ENCODE data around the gene MKLN1.
A peak's percentile ranks its signal among the peaks of the same experiment; 100 is the strongest.
"Not testable (repeated sequence)": the region's sequence is repeated elsewhere in the genome, so short reads cannot be mapped to it uniquely, and the experiment has no call there.

The MKLN1 gene

GRCh38 chr7:131409129-131409766 lies 81.6 kb downstream of the MKLN1 start:
- Histone ChIP-seq H3K27ac (ENCODE audit: low read length) (peak overlapping the region; percentile 79), H3K9me3 (ENCODE audit: insufficient read depth, low read depth, low read length) (no peaks in the 10 kb centered on the region), H3K36me3 (ENCODE audit: insufficient read depth, low read depth, low read length) (peaks cover 21% of the 10 kb centered on the region), H3K4me3 (ENCODE audit: low read length) (peak overlapping the region; percentile 45; the same call in 1 of the 2 replicates), H3K27me3 (ENCODE audit: insufficient read depth, low read length) (no peaks in the 10 kb centered on the region), H3K4me1 (ENCODE audit: insufficient read depth, low read length) (peaks cover 27% of the 10 kb centered on the region; the same call in 1 of the 2 replicates), H3K9ac (ENCODE audit: low read depth, low read length) (peak overlapping the region; percentile 67; the same call in 1 of the 2 replicates)

GRCh38 chr7:131412031-131412430 lies 84.4 kb downstream of the MKLN1 start:
- no peaks in the 10 kb centered on the region for H3K9me3 ChIP-seq (ENCODE audit: insufficient read depth, low read depth, low read length)
- H3K4me3 ChIP-seq (ENCODE audit: low read length): no peak overlapping the region
- H3K27ac ChIP-seq (ENCODE audit: low read length): no peak overlapping the region
- H3K36me3 ChIP-seq (ENCODE audit: insufficient read depth, low read depth, low read length): peaks cover 36% of the 10 kb centered on the region
- peaks cover 27% of the 10 kb centered on the region; the same call in 1 of the 2 replicates for H3K4me1 ChIP-seq (ENCODE audit: insufficient read depth, low read length)
- H3K9ac ChIP-seq (ENCODE audit: low read depth, low read length): no peak overlapping the region
- H3K27me3 ChIP-seq (ENCODE audit: insufficient read depth, low read length): no peaks in the 10 kb centered on the region

- H3K4me3 ChIP-seq (ENCODE audit: low read length): no peak overlapping the region
- no peak overlapping the region for H3K27ac ChIP-seq (ENCODE audit: low read length)
- peaks cover 41% of the 10 kb centered on the region for H3K36me3 ChIP-seq (ENCODE audit: insufficient read depth, low read depth, low read length)
- no peaks in the 10 kb centered on the region for H3K9me3 ChIP-seq (ENCODE audit: insufficient read depth, low read depth, low read length)
- H3K9ac ChIP-seq (ENCODE audit: low read depth, low read length): no peak overlapping the region
- no peaks in the 10 kb centered on the region for H3K27me3 ChIP-seq (ENCODE audit: insufficient read depth, low read length)
- peaks cover 18% of the 10 kb centered on the region; the same call in 1 of the 2 replicates for H3K4me1 ChIP-seq (ENCODE audit: insufficient read depth, low read length)
Observed at GRCh38 chr7:131413711-131414110, 86.0 kb downstream of the MKLN1 start.

- Histone ChIP-seq H3K4me1 (ENCODE audit: insufficient read depth, low read length) (no peaks in the 10 kb centered on the region), H3K27ac (ENCODE audit: low read length) (no peak overlapping the region), H3K9me3 (ENCODE audit: insufficient read depth, low read depth, low read length) (no peaks in the 10 kb centered on the region), H3K36me3 (ENCODE audit: insufficient read depth, low read depth, low read length) (no peaks in the 10 kb centered on the region), H3K4me3 (ENCODE audit: low read length) (no peak overlapping the region), H3K27me3 (ENCODE audit: insufficient read depth, low read length) (no peaks in the 10 kb centered on the region), H3K9ac (ENCODE audit: low read depth, low read length) (no peak overlapping the region)
Observed at GRCh38 chr7:131424219-131424822, 96.6 kb downstream of the MKLN1 start.

GRCh38 chr7:131425992-131426391 lies 98.3 kb downstream of the MKLN1 start:
- Histone ChIP-seq H3K27ac (ENCODE audit: low read length) (no peak overlapping the region), H3K4me3 (ENCODE audit: low read length) (no peak overlapping the region), H3K4me1 (ENCODE audit: insufficient read depth, low read length) (no peaks in the 10 kb centered on the region), H3K27me3 (ENCODE audit: insufficient read depth, low read length) (no peaks in the 10 kb centered on the region), H3K9ac (ENCODE audit: low read depth, low read length) (no peak overlapping the region), H3K9me3 (ENCODE audit: insufficient read depth, low read depth, low read length) (no peaks in the 10 kb centered on the region), H3K36me3 (ENCODE audit: insufficient read depth, low read depth, low read length) (peaks cover 13% of the 10 kb centered on the region)

GRCh38 chr7:131430826-131431225 lies 103.2 kb downstream of the MKLN1 start:
- H3K4me3 ChIP-seq (ENCODE audit: low read length); H3K27me3 ChIP-seq (ENCODE audit: insufficient read depth, low read length); H3K27ac ChIP-seq (ENCODE audit: low read length); H3K9me3 ChIP-seq (ENCODE audit: insufficient read depth, low read depth, low read length); H3K4me1 ChIP-seq (ENCODE audit: insufficient read depth, low read length); H3K9ac ChIP-seq (ENCODE audit: low read depth, low read length): not testable (repeated sequence)
- peaks cover 20% of the 10 kb centered on the region for H3K36me3 ChIP-seq (ENCODE audit: insufficient read depth, low read depth, low read length)

- H3K27ac ChIP-seq (ENCODE audit: low read length): no peak overlapping the region
- H3K9me3 ChIP-seq (ENCODE audit: insufficient read depth, low read depth, low read length): no peaks in the 10 kb centered on the region
- no peak overlapping the region for H3K9ac ChIP-seq (ENCODE audit: low read depth, low read length)
- H3K36me3 ChIP-seq (ENCODE audit: insufficient read depth, low read depth, low read length): peaks cover 20% of the 10 kb centered on the region
- no peaks in the 10 kb centered on the region for H3K27me3 ChIP-seq (ENCODE audit: insufficient read depth, low read length)
- no peak overlapping the region for H3K4me3 ChIP-seq (ENCODE audit: low read length)
- no peaks in the 10 kb centered on the region for H3K4me1 ChIP-seq (ENCODE audit: insufficient read depth, low read length)
Observed at GRCh38 chr7:131431289-131431688, 103.6 kb downstream of the MKLN1 start.

GRCh38 chr7:131431756-131432155 lies 104.1 kb downstream of the MKLN1 start:
- Histone ChIP-seq H3K27me3 (ENCODE audit: insufficient read depth, low read length) (no peaks in the 10 kb centered on the region), H3K27ac (ENCODE audit: low read length) (no peak overlapping the region), H3K9me3 (ENCODE audit: insufficient read depth, low read depth, low read length) (no peaks in the 10 kb centered on the region), H3K4me1 (ENCODE audit: insufficient read depth, low read length) (no peaks in the 10 kb centered on the region), H3K36me3 (ENCODE audit: insufficient read depth, low read depth, low read length) (peaks cover 20% of the 10 kb centered on the region), H3K9ac (ENCODE audit: low read depth, low read length) (no peak overlapping the region), H3K4me3 (ENCODE audit: low read length) (no peak overlapping the region)

GRCh38 chr7:131436384-131436783 lies 108.7 kb downstream of the MKLN1 start:
- H3K9me3 ChIP-seq (ENCODE audit: insufficient read depth, low read depth, low read length): no peaks in the 10 kb centered on the region
- peaks cover 25% of the 10 kb centered on the region for H3K36me3 ChIP-seq (ENCODE audit: insufficient read depth, low read depth, low read length)
- H3K4me3 ChIP-seq (ENCODE audit: low read length): no peak overlapping the region
- peaks cover 9% of the 10 kb centered on the region; the same call in 1 of the 2 replicates for H3K4me1 ChIP-seq (ENCODE audit: insufficient read depth, low read length)
- H3K27me3 ChIP-seq (ENCODE audit: insufficient read depth, low read length): no peaks in the 10 kb centered on the region
- H3K9ac ChIP-seq (ENCODE audit: low read depth, low read length): no peak overlapping the region
- H3K27ac ChIP-seq (ENCODE audit: low read length): no peak overlapping the region

GRCh38 chr7:131438969-131439368 lies 111.3 kb downstream of the MKLN1 start:
- Histone ChIP-seq H3K36me3 (ENCODE audit: insufficient read depth, low read depth, low read length) (peaks cover 18% of the 10 kb centered on the region), H3K4me1 (ENCODE audit: insufficient read depth, low read length) (peaks cover 9% of the 10 kb centered on the region; the same call in 1 of the 2 replicates), H3K4me3 (ENCODE audit: low read length) (no peak overlapping the region)

GRCh38 chr7:131443496-131443895 lies 115.8 kb downstream of the MKLN1 start:
- no peak overlapping the region for H3K4me3 ChIP-seq (ENCODE audit: low read length)
- peaks cover 13% of the 10 kb centered on the region; the same call in 1 of the 2 replicates for H3K36me3 ChIP-seq (ENCODE audit: insufficient read depth, low read depth, low read length)

More at GRCh38 chr7:131438969-131439368, 111.3 kb downstream of the MKLN1 start:
- no peaks in the 10 kb centered on the region for H3K27me3 ChIP-seq (ENCODE audit: insufficient read depth, low read length)
- H3K9ac ChIP-seq (ENCODE audit: low read depth, low read length): no peak overlapping the region
- no peak overlapping the region for H3K27ac ChIP-seq (ENCODE audit: low read length)
- no peaks in the 10 kb centered on the region for H3K9me3 ChIP-seq (ENCODE audit: insufficient read depth, low read depth, low read length)

GRCh38 chr7:131444683-131445082 lies 117.0 kb downstream of the MKLN1 start:
- Histone ChIP-seq H3K4me3 (ENCODE audit: low read length) (no peak overlapping the region), H3K27ac (ENCODE audit: low read length) (no peak overlapping the region), H3K27me3 (ENCODE audit: insufficient read depth, low read length) (no peaks in the 10 kb centered on the region), H3K36me3 (ENCODE audit: insufficient read depth, low read depth, low read length) (peaks cover 6% of the 10 kb centered on the region), H3K9ac (ENCODE audit: low read depth, low read length) (no peak overlapping the region), H3K9me3 (ENCODE audit: insufficient read depth, low read depth, low read length) (no peaks in the 10 kb centered on the region), H3K4me1 (ENCODE audit: insufficient read depth, low read length) (no peaks in the 10 kb centered on the region; the same call in 1 of the 2 replicates)

More at GRCh38 chr7:131443496-131443895, 115.8 kb downstream of the MKLN1 start:
- Histone ChIP-seq H3K9ac (ENCODE audit: low read depth, low read length) (no peak overlapping the region), H3K27ac (ENCODE audit: low read length) (no peak overlapping the region), H3K27me3 (ENCODE audit: insufficient read depth, low read length) (no peaks in the 10 kb centered on the region), H3K4me1 (ENCODE audit: insufficient read depth, low read length) (peaks cover 9% of the 10 kb centered on the region; the same call in 1 of the 2 replicates), H3K9me3 (ENCODE audit: insufficient read depth, low read depth, low read length) (no peaks in the 10 kb centered on the region)

Measured in iPS-20b (cell line).